ENCODE results near the gene LMF2.

LMF2 gene

DNA sequence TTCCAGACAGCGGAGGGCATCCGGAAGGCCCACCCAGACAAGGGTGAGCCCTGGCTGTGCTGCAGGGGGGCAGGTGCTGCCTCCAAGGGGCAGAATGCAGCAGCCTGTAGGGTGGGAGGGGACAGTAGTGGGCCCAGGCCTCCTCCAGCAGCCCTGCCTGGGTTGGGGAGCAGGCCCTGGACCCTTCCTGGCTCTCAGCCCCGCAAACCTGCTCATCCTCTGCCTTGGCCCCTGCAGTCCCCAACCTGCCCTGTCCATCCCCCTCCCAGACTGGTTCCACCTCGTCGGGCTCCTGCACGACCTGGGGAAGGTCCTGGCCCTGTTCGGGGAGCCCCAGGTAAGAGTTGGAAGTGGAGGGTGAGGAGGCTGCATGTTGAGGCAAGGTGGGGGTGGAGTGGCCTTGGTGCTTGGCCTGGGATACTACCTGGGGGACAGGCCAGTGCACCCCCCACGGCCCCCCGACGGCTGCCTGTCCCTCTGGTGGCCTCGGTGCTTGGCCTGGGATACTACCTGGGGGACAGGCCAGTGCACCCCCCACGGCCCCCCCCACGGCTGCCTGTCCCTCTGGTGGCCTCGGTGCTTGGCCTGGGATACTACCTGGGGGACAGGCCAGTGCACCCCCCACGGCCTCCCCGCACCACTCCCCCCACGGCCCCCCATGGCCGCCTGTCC, 19.4 kb downstream of the LMF2 start:
- DNase-seq, result no peak
- in situ Hi-C loops (cut with HindIII; ENCODE audit: low pct_ligation_motif_present, low pct_unique_long_range_greater_than_20kb, low sequenced_read_pairs), result no loop called here

DNA sequence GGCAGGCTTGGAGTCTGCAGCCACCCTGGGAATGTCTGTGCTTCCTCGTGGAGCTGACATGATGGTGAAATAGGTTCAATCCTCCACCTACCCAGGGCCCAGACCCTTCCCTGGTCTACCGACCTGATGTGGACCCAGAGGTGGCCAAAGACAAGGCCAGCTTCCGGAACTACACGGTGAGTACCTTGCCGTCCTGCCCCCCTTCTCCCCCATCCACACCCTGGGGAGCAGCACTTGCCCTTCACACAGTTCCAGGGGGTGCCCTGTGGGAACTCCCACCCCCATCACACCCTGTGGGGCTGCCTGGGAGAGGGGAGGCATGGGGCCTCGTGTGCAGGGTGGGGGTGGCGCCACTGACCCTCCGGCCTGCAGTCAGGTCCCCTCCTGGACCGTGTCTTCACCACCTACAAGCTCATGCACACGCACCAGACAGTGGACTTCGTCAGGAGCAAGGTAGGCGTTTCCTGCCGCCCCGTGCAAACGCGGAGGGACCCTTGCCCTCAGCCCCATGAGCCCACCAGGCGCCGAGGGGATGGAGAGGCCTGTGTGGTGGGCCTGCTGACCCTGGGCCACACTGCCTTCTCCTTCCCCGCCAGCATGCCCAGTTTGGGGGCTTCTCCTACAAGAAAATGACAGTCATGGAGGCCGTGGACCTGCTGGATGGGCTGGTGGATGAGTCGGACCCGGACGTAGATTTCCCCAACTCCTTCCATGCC, 20.1 kb downstream of the LMF2 start:
- in situ Hi-C loops (cut with HindIII; ENCODE audit: low pct_ligation_motif_present, low pct_unique_long_range_greater_than_20kb, low sequenced_read_pairs), result no loop called here
- DNase-seq, result no peak

DNA sequence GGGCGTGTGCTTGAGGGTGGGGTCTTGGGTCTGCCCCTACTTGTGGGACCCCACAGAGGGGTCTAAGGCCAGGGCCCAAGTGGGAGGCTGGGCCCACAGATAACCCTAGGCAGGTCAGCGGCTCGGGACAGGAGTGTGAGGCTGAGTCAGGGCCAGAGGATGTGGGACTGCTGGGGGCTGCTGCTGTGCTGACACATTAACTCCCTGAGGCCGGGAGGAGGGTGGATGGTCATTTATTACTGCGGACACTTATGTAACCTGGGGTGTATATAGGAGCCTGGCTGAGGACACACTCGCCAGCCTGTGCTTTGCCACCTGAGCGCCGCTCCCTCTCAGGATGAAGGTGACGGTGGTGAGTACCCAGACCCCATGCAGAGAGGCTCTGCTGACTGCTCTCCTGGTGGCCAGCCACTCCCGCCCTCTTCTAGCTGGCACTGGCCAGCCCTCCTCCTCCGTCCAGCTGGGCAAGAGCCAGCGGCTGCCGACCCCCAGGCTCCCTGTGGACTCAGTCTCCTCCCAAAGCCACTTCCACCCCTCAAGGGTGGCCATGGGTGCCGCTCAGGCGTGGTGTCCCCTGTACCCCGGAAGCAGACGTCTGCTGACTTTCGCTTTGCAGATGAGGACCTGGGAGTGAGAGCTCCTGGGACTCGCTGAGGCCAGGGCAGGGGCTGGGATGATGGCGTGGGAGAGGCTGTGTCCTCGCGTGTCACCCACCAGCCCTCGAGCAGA, 20.8 kb downstream of the LMF2 start, which contains the start of gene MIOX:
Gene MIOX (plus strand): TSS at position 299 of the 729 bp plus-strand sequence. CDS start 39 bp downstream, at position 338.
- in situ Hi-C loops (cut with HindIII; ENCODE audit: low pct_ligation_motif_present, low pct_unique_long_range_greater_than_20kb, low sequenced_read_pairs), result no loop called here
- peak; percentile 65 for DNase-seq

DNA sequence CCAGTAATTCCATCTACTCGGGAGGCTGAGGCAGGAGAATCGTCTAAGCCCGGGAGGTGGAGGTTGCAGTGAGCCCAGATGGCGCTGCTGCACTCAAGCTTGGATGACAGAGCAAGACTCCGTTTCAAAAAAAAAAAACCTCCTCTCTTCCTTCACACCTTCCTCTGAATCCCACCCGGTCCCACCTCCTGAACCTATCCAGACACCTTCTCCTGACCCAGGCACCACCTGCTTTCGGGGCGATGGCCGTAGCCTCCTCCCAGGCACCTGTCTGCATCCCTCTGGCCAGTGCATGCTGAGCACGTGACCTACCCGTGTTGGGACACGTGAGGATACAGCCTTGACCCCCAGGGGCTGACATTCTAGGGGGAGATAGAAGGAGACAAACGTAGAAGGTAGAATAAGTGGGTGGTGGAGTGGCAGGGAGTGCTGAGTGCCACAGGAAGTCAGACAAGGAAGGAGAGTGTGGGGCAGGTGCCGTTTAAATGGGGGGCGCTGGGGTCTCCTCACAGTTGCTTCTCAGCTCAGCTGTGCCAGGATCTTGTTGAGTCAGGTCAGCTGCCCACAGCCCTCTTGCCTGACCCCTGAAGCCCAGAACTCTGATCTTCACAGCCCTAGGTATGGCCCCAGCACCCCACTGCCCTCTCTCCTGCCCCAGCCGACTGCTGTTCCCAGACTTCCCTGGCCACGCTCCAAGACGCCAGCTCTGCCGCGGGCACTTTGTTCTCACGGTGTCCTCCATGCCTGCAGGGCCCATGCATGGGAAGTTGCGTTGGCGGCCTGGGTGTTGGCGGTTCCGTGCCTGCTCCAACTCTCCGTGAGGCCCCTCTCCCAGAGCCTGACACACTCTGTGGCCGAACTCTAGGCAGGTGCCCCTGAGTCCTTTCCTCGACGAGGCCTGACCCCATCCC, 22.0 kb downstream of the LMF2 start:
- no peak for DNase-seq
- in situ Hi-C loops (cut with HindIII; ENCODE audit: low pct_ligation_motif_present, low pct_unique_long_range_greater_than_20kb, low sequenced_read_pairs), result no loop called here

DNA sequence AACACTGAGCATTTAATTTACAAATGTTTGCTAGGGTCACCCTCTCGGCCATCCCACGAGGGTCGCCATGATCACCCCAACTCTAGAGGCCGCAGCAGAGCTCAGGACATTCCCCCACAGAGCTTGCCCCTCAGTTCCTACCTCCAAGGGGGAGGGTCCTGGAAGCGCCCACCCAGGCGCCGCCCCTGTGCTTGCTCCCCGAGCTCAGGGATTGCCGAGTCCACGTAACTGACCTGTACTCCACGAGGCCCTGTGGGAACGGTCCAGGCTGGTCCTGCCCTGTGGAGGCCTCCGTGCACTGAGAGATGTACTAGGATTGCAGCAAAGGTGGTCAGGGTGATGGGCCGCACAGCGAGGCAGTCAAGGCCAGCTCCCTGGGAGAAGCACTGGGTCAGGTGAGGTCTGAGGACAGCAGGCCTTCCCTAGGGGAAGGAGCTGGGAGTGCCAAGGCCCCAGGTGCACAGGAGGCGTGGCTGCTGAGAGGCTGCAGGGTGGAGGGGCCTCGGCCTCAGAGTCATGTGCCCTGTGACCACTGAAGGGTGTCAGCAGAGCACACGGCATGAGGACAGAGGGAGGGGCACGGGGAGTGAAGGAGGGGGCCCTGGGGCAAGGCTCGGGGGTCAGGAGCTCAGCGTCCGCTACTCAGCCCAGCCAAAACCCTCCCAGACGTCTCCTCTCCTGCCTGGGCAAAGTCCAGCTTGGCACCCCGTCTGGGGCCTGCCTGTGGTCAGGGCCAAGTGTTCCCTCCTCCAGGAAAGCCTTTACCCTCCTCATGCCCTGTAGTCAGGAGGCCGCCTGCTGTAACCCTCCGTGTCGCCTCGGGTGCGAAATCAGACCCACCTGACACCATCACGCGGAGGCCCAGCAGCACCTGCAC, 23.3 kb downstream of the LMF2 start:
- peak; percentile 14 for DNase-seq
- in situ Hi-C loops (cut with HindIII; ENCODE audit: low pct_ligation_motif_present, low pct_unique_long_range_greater_than_20kb, low sequenced_read_pairs), result no loop called here

DNA sequence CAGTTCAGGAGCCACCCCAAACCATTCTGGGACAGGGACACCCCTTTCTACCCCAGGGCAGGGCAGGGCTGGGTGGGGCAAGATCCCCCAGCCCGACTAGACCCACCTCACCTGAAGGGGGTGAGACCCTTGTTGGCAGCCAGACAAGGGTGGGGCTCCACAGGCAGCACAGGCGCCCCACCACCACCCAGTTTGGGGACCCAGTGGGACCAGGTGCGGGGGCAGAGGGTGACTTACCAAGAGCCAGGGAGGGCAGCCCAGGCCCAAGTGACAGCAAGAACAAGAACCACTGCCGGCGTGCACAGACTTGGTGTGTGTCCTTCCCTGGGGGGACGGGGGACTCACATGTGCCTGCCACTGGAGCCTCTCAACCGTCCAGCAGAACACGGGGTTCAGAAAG, 23.9 kb downstream of the LMF2 start:
- no peak for DNase-seq
- in situ Hi-C loops (cut with HindIII; ENCODE audit: low pct_ligation_motif_present, low pct_unique_long_range_greater_than_20kb, low sequenced_read_pairs), result no loop called here

DNA sequence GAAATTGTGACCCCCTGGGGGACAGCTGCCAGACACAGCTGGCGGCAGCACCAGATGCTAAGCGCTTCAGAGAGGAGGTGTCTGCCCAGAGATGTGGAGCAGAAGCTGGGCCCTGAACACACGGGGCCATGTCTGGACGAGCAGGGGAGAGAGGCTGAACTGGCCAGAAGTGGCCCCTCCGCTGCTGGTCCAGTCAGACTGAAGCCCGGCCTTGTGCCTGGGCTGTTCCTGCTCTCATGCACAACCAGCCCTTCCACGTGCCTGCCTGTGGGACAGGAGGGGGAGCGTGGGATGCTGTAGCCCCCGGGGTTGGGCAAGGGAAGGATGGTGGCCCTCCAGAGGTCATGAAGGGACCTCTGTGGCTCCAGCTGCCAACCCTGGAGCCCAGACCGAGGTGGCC, 24.4 kb downstream of the LMF2 start:
- in situ Hi-C loops (cut with HindIII; ENCODE audit: low pct_ligation_motif_present, low pct_unique_long_range_greater_than_20kb, low sequenced_read_pairs), result no loop called here
- DNase-seq, result no peak

DNA sequence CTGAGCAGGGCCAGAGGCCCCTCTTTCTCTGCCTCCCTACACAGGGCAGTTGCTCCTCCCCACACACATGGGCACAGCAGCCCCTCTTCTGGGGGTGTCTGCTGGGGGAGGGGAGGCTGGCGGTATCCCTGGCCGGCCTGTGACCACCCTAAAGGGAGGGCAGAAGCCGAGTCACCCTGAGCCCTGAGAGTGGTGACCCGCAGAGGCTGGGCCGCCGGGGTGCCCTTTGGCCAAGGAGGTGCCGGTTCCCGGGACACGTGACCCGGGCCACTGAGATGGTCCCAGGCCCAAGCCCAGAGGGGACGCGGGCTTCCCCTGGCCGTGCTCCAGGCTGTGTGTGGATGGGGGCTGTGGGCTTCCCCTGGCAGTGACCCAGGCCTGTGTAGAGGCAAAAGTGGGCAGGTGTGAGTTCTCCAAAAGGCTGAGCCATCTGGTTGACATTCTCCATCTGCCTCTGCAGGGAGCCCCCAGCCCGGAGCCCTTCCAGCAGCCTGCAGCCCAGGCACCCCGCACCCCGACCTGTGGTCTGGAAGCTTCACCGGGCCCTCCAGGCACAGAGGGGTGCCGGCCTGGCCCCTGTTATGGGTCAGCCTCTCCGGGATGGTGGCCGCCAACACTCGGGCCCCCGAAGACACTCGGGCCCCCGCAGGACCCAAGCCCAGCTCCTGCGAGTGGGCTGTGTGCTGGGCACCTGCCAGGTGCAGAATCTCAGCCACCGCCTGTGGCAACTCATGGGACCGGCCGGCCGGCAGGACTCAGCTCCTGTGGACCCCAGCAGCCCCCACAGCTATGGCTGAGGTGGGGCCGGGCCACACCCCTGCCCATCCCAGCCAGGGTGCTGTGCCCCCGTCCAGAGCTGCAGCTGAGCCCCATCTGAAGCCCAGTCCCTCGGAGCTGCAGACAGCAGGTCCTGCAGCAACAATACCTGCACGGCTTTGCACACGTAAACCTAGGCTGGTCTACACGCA, 25.1 kb downstream of the LMF2 start:
- no peak for DNase-seq
- in situ Hi-C loops (cut with HindIII; ENCODE audit: low pct_ligation_motif_present, low pct_unique_long_range_greater_than_20kb, low sequenced_read_pairs), result no loop called here

DNA sequence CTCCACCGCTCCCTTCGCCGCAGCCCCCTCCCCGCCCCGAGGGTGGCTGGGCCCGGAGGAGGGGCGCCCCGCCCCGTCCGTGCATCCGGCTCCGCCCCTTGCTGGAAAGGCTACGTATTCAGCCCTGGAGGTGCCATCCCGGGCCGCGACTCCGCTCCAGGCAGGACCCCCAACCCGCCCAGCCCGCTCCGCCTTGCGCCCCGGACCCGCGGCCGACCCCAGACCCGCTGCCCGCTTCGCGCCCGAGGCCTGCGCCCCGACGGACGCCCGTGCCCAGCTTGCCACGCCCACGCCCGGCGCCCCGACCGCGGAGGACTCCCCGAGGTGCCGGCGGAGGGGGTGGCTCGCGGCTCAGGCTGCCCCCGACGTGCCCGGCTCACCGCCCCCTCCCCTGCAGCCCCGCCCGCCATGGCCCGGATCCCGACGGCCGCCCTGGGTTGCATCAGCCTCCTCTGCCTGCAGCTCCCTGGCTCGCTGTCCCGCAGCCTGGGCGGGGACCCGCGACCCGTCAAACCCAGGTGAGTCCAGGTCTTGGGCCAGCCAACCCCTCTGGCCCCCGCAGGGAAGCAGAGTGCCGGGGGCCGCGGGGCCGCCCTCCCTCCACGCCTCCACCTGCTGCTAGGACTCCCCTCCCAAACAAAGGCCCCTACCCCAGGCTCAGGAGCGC, 25.9 kb downstream of the LMF2 start, which contains the start of gene ADM2:
Gene ADM2 (plus strand): TSS at position 104 of the 667 bp plus-strand sequence. CDS start 305 bp downstream, at position 409.
- in situ Hi-C loops (cut with HindIII; ENCODE audit: low pct_ligation_motif_present, low pct_unique_long_range_greater_than_20kb, low sequenced_read_pairs), result no loop called here
- peak; percentile 35 for DNase-seq

DNA sequence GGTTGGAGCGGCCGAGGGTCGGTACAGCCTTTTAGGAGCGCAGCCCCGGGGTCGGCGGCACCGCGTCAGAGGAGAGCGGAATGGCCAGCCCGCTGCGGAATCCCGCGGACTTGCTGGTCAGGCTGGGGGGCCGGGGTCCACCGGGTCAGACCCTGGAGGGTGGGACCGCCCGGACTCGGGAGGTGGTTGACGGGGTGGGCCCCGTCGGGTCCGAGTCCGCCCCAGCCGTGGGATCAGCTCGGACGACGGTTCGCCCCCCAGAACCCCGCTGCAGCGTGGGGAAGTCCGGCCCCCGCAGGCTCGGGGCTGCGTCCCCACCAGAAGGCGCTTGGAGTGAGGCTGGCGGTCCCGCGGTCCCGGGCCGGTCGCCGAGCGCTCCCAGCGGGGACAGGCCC, 26.5 kb downstream of the LMF2 start:
- in situ Hi-C loops (cut with HindIII; ENCODE audit: low pct_ligation_motif_present, low pct_unique_long_range_greater_than_20kb, low sequenced_read_pairs), result no loop called here
- DNase-seq, result no peak

DNA sequence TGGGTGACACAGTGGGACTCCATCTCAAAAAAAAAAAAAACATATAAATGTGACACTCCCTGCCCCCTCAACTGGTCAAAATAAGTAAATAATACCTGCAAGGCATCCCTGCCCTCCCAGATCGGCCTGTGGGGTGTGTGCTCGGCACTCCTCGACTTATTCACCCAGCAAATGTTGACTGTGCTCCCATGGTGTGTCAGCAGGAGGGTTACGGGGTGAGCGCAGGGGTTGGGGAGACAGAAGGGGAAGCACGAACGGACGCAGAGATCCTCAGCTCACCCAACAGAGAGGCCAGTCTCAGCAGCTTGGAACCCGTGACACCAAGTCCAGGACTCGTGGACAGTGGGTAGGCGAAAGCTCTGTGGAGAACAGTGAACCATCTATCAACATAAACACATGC, 27.8 kb downstream of the LMF2 start:
- DNase-seq, result no peak

DNA sequence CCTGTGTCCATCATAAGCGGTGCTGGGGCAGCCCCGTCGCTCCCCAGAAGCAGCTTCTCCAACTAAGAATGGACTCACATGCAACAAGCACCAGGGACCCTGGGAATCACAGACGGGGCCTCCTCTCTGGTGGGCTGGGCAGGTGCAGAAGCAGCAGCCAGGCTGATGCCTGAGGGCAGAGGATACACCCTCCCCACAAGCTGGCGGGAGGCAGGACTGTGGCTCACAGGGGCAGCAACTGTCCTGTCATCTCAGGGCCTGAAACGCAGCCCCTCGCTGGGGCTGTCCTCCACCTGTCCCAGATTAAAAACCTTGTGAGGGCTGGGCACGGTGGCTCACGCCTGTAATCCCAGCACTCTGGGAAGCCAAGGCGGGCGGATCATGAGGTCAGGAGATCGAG, 29.6 kb downstream of the LMF2 start:
- no peak for DNase-seq
- in situ Hi-C loops (cut with HindIII; ENCODE audit: low pct_ligation_motif_present, low pct_unique_long_range_greater_than_20kb, low sequenced_read_pairs), result no loop called here

More for the DNA sequence above, 27.8 kb downstream of the LMF2 start:
- in situ Hi-C loops (cut with HindIII; ENCODE audit: low pct_ligation_motif_present, low pct_unique_long_range_greater_than_20kb, low sequenced_read_pairs), result no loop called here

DNA sequence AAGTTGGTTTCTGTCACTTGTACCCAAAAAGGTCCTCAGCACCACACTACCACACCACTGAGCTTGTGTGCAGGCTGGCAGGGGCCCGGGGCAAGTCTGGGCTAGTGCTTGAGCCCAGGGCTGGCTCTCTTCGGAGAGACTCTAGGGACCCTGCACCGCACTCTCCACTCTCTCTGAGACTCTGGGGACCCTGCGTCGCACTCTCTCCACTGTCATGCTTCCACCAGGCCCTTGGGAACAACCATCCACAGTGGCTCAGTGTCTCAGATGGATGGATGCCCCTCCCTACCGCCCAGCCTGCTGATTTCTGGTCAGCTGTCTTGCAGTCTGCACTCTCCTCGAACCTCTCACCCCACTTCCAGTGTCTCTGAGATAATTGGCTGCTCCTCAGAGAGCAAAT, 30.6 kb downstream of the LMF2 start:
- in situ Hi-C loops (cut with HindIII; ENCODE audit: low pct_ligation_motif_present, low pct_unique_long_range_greater_than_20kb, low sequenced_read_pairs), result no loop called here
- DNase-seq, result no peak

DNA sequence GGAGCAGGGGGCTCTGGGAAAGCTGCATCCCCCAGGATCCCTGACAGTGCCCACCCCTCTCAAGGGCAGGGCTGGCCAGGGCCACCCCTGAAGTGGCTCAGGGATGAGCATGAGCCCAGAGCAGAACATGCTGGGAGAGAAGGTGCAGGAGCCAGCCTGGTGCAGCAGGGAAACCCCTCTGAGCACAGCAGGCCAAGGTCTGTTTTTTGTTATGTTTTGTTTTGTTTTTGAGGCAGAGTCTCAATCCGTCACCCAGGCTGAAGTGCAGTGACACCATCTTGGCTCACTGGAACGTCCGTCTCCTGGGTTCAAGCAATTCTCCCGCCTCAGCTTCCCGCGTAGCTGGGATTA, 31.9 kb downstream of the LMF2 start:
- in situ Hi-C loops (cut with HindIII; ENCODE audit: low pct_ligation_motif_present, low pct_unique_long_range_greater_than_20kb, low sequenced_read_pairs), result no loop called here
- DNase-seq, result no peak

DNA sequence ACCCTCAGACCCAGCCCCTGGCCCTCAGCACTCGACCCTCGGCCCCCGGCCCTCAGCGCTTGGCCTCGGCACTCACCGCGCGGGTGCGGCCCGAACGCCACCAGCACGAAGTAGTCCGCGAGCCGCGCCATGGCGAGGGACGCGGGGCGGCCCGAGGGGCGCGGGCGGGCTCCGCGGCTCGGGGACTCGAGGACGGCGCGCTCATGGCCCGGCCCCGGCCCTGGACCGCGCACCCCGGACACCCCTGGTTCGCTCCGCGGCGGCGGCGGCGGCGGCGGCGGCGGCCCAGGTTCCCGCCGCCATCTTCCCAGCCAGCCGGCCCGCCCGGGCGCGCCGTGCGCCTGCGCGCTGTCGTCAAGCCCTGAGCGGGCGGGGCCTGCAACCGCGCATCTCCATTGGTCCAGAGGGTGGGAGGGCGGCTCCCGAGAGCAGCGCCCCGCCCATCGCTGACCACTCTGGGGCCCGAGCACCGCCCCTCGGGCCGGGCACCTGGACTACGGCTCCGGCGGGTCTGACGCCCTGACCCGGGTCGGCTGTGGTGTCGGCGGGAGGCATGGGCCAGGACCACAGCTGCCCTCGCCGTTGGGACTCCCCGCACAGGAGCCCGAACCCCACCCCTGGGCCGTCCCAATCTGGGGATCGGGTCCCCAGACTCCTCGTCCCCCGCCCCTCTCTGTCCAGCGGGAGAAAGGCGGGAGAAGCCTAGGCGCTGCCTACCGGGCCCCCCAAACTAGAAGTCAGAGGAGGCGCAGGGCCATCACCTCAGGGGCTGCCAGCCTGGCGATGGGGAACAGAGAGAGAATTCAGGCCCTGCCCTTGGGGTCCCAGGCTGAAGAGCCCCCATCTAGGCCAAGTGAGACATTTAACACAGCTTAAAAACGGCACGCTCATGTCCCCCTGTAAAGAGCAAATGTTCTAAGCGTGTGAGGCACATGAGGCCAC, 32.5 kb downstream of the LMF2 start, which contains the start of gene SBF1:
Gene SBF1 (minus strand): TSS at position 326 of the 942 bp plus-strand sequence. CDS start 195 bp downstream, at position 131.
- in situ Hi-C loops (cut with HindIII; ENCODE audit: low pct_ligation_motif_present, low pct_unique_long_range_greater_than_20kb, low sequenced_read_pairs), result no loop called here

More for the DNA sequence above, 32.5 kb downstream of the LMF2 start, which contains the start of gene SBF1:
- peak; percentile 87 for DNase-seq

Measured in ACHN (cell line).